HFF-Myc (cell line): ENCODE results near the gene NBAS.

ENCODE experiments used
- DNase-seq: peaks from one replicate; pipeline ENCODE4 v3.0.0-alpha.2; 2011; ENCODE audit warnings: low read depth; ENCODE audit errors: extremely low read depth
- H3K4me3 ChIP-seq: replicated peaks from 2 replicates; pipeline ENCODE4 v1.5.1; 2011; ENCODE audit warnings: low read depth, mild to moderate bottlenecking, control low read depth, low read length
- TF ChIP-seq, protein P1 (sequence below): IDR thresholded peaks from 2 replicates; pipeline ENCODE4 v1.5.1; 2012; ENCODE audit warnings: mild to moderate bottlenecking, low read depth, low read length, control low read depth; ENCODE audit errors: missing control alignments

The NBAS gene

DNA sequence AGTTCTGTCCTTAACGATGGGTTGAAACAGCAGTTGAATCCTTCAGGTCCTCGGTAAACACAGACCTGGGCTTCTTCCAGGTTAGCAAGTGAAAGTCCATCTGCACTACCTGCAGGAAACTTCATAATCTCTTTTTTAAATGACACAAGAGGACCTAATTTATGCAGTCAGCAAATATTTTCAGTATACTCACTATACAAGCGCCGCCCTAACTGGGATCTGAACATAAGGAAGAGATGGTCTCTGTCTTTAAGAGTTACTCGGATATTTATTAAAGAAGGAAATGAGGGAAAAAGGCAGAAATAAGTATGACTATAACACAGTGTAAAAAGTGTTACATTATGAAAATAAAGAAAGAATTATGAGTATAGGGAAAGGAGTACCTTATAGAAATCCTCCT, 103.3 kb downstream of the NBAS start:
- DNase-seq = no peak
- TF ChIP-seq, protein P1, sequence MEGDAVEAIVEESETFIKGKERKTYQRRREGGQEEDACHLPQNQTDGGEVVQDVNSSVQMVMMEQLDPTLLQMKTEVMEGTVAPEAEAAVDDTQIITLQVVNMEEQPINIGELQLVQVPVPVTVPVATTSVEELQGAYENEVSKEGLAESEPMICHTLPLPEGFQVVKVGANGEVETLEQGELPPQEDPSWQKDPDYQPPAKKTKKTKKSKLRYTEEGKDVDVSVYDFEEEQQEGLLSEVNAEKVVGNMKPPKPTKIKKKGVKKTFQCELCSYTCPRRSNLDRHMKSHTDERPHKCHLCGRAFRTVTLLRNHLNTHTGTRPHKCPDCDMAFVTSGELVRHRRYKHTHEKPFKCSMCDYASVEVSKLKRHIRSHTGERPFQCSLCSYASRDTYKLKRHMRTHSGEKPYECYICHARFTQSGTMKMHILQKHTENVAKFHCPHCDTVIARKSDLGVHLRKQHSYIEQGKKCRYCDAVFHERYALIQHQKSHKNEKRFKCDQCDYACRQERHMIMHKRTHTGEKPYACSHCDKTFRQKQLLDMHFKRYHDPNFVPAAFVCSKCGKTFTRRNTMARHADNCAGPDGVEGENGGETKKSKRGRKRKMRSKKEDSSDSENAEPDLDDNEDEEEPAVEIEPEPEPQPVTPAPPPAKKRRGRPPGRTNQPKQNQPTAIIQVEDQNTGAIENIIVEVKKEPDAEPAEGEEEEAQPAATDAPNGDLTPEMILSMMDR = no peak
- H3K4me3 ChIP-seq = no peak overlapping the region

DNA sequence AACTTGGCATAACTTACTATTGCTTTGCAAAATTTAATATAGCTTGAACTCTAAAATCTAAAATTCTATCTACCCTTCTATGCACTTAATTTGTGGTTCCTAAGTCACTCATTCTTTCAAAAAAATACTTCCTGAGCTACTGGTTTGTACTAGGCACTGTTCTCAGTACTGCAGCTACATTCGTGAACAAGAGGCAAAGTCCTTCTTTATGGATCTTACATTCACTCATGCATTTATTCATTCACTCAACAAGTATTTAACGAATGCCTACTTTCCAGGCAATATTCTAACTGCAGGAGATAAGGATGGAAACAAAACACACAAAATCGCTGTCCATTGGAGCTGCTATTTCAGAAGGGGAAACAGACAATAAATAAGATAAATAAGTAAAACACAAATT, 104.8 kb downstream of the NBAS start:
- DNase-seq = no peak
- H3K4me3 ChIP-seq = no peak overlapping the region
- TF ChIP-seq, protein P1 = no peak

DNA sequence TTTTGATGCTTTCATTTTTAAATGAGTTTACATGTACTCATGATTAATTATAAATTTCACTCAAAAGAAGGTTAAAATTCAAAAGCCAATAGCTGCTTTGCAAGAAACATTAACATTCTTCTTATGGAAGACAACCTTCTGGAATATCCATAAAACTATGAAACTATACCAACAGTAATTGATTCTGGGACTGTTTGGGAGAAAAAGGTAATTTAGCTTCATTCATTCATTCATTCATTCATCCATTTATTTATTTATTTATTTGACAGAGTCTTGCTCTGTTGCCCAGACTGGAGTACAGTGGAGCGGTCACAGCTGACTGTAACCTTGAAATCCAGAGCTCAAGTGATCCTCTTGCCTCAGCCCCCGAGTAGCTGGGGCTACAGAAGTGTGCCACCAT, 110.3 kb downstream of the NBAS start:
- TF ChIP-seq, protein P1 = no peak
- H3K4me3 ChIP-seq = no peak overlapping the region
- no peak for DNase-seq

DNA sequence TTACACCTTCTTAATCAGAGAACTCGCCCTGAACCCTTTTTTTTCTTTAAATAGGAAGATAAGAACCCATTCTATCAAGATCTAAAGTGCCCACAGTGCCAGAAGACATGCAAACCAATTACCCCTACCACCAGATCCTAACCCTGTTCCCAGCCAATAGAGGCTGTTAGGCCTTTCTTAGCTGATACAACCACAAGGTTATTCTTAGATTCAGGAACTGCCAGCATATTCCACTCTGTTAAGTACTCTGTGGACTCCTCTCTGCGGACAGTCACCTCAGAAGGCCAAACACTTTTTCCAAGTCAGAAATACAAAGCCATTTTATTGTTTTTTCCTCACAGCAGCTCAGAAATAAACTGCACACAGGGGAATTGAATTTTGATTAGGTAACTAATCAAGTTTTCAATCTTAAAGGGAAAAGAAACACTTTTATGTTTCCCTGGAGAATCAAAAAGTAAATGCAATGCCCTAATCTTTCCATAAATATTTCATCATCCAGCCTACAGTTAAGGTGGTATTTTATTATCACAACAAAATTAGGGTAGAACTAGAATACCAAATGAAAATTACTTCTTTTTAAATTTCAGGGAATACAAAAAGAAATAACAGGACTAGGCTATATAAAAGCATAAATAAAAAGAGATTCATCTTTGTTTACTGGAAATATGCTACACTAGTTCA, 111.4 kb downstream of the NBAS start:
- no peak for DNase-seq
- TF ChIP-seq, protein P1 = no peak
- no peak overlapping the region for H3K4me3 ChIP-seq

DNA sequence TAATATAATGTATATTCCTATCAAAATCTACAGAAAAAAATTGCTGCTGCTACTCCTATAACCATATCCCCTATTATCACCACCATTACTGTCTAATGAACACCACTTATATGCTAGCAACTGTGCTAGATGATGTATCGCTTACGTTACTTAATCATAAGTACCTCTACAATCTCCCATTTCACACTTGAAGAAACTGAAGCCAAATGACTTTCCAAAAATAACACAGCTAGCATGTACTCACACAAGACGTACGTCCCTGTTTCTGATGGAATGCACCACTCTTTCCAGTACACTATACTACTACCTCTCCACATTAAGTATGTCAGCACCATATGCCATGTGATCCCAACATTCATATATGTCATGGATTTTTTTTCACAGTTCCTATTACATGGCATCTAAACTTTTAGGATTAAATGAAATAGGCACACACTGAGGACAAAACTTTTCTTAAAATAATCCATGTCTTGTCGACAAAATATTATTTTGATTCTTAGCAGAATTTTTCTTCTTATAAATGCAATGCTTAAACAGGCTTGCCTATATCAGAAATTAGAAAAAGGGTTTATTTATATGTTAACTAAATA, 112.8 kb downstream of the NBAS start:
- no peak overlapping the region for H3K4me3 ChIP-seq
- DNase-seq = no peak
- TF ChIP-seq, protein P1 = no peak

DNA sequence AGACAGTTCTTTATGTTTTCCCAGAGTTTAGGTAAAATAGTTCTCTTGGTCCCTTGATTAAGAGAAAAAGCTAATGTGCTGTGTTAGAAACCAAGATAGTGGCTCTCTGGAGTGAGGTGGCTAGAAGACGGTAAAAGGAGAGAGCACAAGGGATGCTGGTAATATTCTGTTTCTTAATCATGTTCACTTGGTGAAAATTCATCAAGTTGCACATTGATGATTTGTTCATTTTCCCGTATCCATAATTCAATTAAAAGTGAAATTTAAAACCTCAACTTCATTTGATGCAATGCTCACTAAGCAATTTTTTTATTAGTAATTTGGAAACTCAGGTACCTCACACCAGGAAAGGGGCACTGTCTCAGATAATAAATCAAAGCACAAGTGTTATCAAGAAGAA, 113.8 kb downstream of the NBAS start:
- H3K4me3 ChIP-seq = no peak overlapping the region
- TF ChIP-seq, protein P1 = no peak
- no peak for DNase-seq
